WTC11 (cell line): Measurements from ENCODE around the gene GRB7. TPM values are rescaled to one million over a fixed set of nuclear protein-coding genes. Genes with fewer than 3 reads are reported as not detected.

Source experiments
- ATAC-seq: fragments of 200-7000 bp; cut with Tn5 transposase; 2 replicates; pipeline ENCODE4 v1.10.0; 2021; ENCODE audit warnings: mild to moderate bottlenecking, moderate library complexity
- CTCF ChIA-PET: fragments of 300-600 bp; sonication (Branson Sonifier 250); formaldehyde crosslinking; loops from one replicate; lab custom pipeline; 2021; ENCODE audit warnings: antibody characterized with exemption; lab: Charles Lee
- POLR2A ChIA-PET: fragments of 350-600 bp; sonication (Branson Sonifier 250); formaldehyde crosslinking; loops from one replicate; lab custom pipeline; 2021; ENCODE audit warnings: antibody characterized with exemption; lab: Charles Lee
- DNase-seq: peaks from one replicate; pipeline ENCODE4 v3.0.0; 2021; ENCODE audit warnings: low spot score
- H3K27ac Mint-ChIP-seq: 2 replicates; pipeline ENCODE4 v1.8.0; 2021; ENCODE audit warnings: mixed read lengths
- H3K27me3 Mint-ChIP-seq: 2 replicates; pipeline ENCODE4 v1.8.0; 2021; ENCODE audit warnings: low read depth, mild to moderate bottlenecking, moderate library complexity, mixed read lengths
- H3K36me3 Mint-ChIP-seq: 2 replicates; pipeline ENCODE4 v1.8.0; 2021; ENCODE audit warnings: mixed read lengths
- H3K4me1 Mint-ChIP-seq: 2 replicates; pipeline ENCODE4 v1.8.0; 2022; ENCODE audit warnings: mixed read lengths
- H3K4me3 Mint-ChIP-seq: 2 replicates; pipeline ENCODE4 v1.8.0; 2021; ENCODE audit warnings: mild to moderate bottlenecking, moderate library complexity, mixed read lengths
- H3K9me3 Mint-ChIP-seq: 2 replicates; pipeline ENCODE4 v1.8.0; 2021; ENCODE audit warnings: mixed read lengths
- ATF1 ChIP-seq: sonication (generic); formaldehyde crosslinking; IDR thresholded peaks from 2 replicates; pipeline ENCODE4 v1.8.1; 2023; ENCODE audit warnings: mild to moderate bottlenecking, moderate library complexity, missing genetic modification reagents
- CBFB ChIP-seq: sonication (generic); formaldehyde crosslinking; IDR thresholded peaks from 2 replicates; pipeline ENCODE4 v1.8.1; 2022; ENCODE audit warnings: mild to moderate bottlenecking, low read depth, missing genetic modification reagents
- ELF4 ChIP-seq: sonication (generic); formaldehyde crosslinking; IDR thresholded peaks from 2 replicates; pipeline ENCODE4 v1.8.1; 2022; ENCODE audit warnings: low read depth, mild to moderate bottlenecking, moderate library complexity, missing genetic modification reagents
- FOXK1 ChIP-seq: sonication (generic); formaldehyde crosslinking; IDR thresholded peaks from 2 replicates; pipeline ENCODE4 v1.8.0; 2022; ENCODE audit warnings: mild to moderate bottlenecking, moderate library complexity, missing genetic modification reagents
- GTF2I ChIP-seq: fragments of 250-450 bp; sonication (Bioruptor Pico); conservative IDR thresholded peaks from 2 replicates; pipeline ENCODE4 v1.4.0; 2021; ENCODE audit warnings: mild to moderate bottlenecking
- JAZF1 ChIP-seq: fragments of 250-450 bp; sonication (Bioruptor Pico); IDR thresholded peaks from 2 replicates; pipeline ENCODE4 v1.9.0; 2021; ENCODE audit warnings: moderate library complexity, mild to moderate bottlenecking, inconsistent platforms
- KAT7 ChIP-seq: sonication (generic); formaldehyde crosslinking; IDR thresholded peaks from 2 replicates; pipeline ENCODE4 v1.8.1; 2023; ENCODE audit warnings: missing genetic modification reagents, mild to moderate bottlenecking, borderline replicate concordance
- MXD4 ChIP-seq: fragments of 250-450 bp; sonication (Bioruptor Pico); IDR thresholded peaks from 2 replicates; pipeline ENCODE4 v1.8.0; 2021; ENCODE audit warnings: mild to moderate bottlenecking, moderate library complexity, borderline replicate concordance
- NFATC4 ChIP-seq: fragments of 250-450 bp; sonication (Bioruptor Pico); IDR thresholded peaks from 2 replicates; pipeline ENCODE4 v1.9.0; 2021; ENCODE audit warnings: mild to moderate bottlenecking
- NFYB ChIP-seq: sonication (generic); formaldehyde crosslinking; conservative IDR thresholded peaks from 2 replicates; pipeline ENCODE4 v1.8.0; 2022; ENCODE audit warnings: low read depth, missing genetic modification reagents
- NR1H2 ChIP-seq: sonication (generic); formaldehyde crosslinking; IDR thresholded peaks from 2 replicates; pipeline ENCODE4 v1.9.0; 2021; ENCODE audit warnings: mild to moderate bottlenecking, moderate library complexity, missing genetic modification reagents
- NR2C2 ChIP-seq: sonication (generic); formaldehyde crosslinking; IDR thresholded peaks from 2 replicates; pipeline ENCODE4 v1.8.0; 2022; ENCODE audit warnings: mild to moderate bottlenecking, missing genetic modification reagents
- PRRX2 ChIP-seq: fragments of 250-450 bp; sonication (Bioruptor Pico); IDR thresholded peaks from 2 replicates; pipeline ENCODE4 v1.8.0; 2021; ENCODE audit warnings: mild to moderate bottlenecking
- RELA ChIP-seq: sonication (generic); formaldehyde crosslinking; IDR thresholded peaks from 2 replicates; pipeline ENCODE4 v1.8.1; 2022; ENCODE audit warnings: missing genetic modification reagents, mild to moderate bottlenecking, borderline replicate concordance
- SMAD4 ChIP-seq: sonication (generic); formaldehyde crosslinking; IDR thresholded peaks from 2 replicates; pipeline ENCODE4 v1.8.0; 2022; ENCODE audit warnings: mild to moderate bottlenecking, missing genetic modification reagents
- TCF7 ChIP-seq: sonication (generic); formaldehyde crosslinking; IDR thresholded peaks from 2 replicates; pipeline ENCODE4 v1.8.0; 2022; ENCODE audit warnings: mild to moderate bottlenecking, low read depth, missing genetic modification reagents, moderate library complexity
- TP53 ChIP-seq: sonication (generic); formaldehyde crosslinking; IDR thresholded peaks from 2 replicates; pipeline ENCODE4 v1.8.1; 2023; ENCODE audit warnings: mild to moderate bottlenecking, missing genetic modification reagents
- ZNF138 ChIP-seq: sonication (generic); formaldehyde crosslinking; conservative IDR thresholded peaks from 2 replicates; pipeline ENCODE4 v1.8.1; 2022; ENCODE audit warnings: mild to moderate bottlenecking, moderate library complexity, missing genetic modification reagents
- ZNF232 ChIP-seq: sonication (generic); formaldehyde crosslinking; IDR thresholded peaks from 2 replicates; pipeline ENCODE4 v1.8.0; 2022; ENCODE audit warnings: mild to moderate bottlenecking, missing genetic modification reagents
- ZNF396 ChIP-seq: fragments of 250-450 bp; sonication (Bioruptor Pico); IDR thresholded peaks from 2 replicates; pipeline ENCODE4 v1.8.0; 2021; ENCODE audit warnings: mild to moderate bottlenecking, moderate library complexity, borderline replicate concordance
- total RNA-seq: library from RNA; stranded (reverse); gene quantifications from 3 replicates; pipeline ENCODE4 v1.2.3, GENCODE V29; 2021
- TF ChIP-seq, protein P1 (sequence below): fragments of 250-450 bp; sonication (Bioruptor Pico); IDR thresholded peaks from 2 replicates; pipeline ENCODE4 v1.9.0; 2021; ENCODE audit warnings: mild to moderate bottlenecking
- TF ChIP-seq, protein P2 (sequence below): sonication (generic); formaldehyde crosslinking; IDR thresholded peaks from 2 replicates; pipeline ENCODE4 v1.8.0; 2022; ENCODE audit warnings: mild to moderate bottlenecking, missing genetic modification reagents
- TF ChIP-seq, protein P3 (sequence below): fragments of 250-450 bp; sonication (Bioruptor Pico); IDR thresholded peaks from 2 replicates; pipeline ENCODE4 v1.8.0; 2021; ENCODE audit warnings: mild to moderate bottlenecking
- TF ChIP-seq, protein P4 (sequence below): sonication (generic); formaldehyde crosslinking; IDR thresholded peaks from 2 replicates; pipeline ENCODE4 v1.8.0; 2022; ENCODE audit warnings: mild to moderate bottlenecking, missing genetic modification reagents
- TF ChIP-seq, protein P5 (sequence below): sonication (generic); formaldehyde crosslinking; IDR thresholded peaks from 2 replicates; pipeline ENCODE4 v1.8.1; 2023; ENCODE audit warnings: mild to moderate bottlenecking, missing genetic modification reagents, moderate library complexity
- TF ChIP-seq, protein P6 (sequence below): sonication (generic); formaldehyde crosslinking; conservative IDR thresholded peaks from 2 replicates; pipeline ENCODE4 v1.8.1; 2023; ENCODE audit warnings: mild to moderate bottlenecking, low read depth, missing genetic modification reagents, moderate library complexity
- TF ChIP-seq, protein P7 (sequence below): sonication (generic); formaldehyde crosslinking; IDR thresholded peaks from 2 replicates; pipeline ENCODE4 v1.8.1; 2023; ENCODE audit warnings: mild to moderate bottlenecking, missing genetic modification reagents, moderate library complexity
- TF ChIP-seq, protein P8 (sequence below): sonication (generic); formaldehyde crosslinking; IDR thresholded peaks from 2 replicates; pipeline ENCODE4 v1.8.0; 2022; ENCODE audit warnings: mild to moderate bottlenecking, missing genetic modification reagents

The GRB7 gene
- total RNA-seq, 1 experiment from 2014 or later = 48.5 TPM

DNA sequence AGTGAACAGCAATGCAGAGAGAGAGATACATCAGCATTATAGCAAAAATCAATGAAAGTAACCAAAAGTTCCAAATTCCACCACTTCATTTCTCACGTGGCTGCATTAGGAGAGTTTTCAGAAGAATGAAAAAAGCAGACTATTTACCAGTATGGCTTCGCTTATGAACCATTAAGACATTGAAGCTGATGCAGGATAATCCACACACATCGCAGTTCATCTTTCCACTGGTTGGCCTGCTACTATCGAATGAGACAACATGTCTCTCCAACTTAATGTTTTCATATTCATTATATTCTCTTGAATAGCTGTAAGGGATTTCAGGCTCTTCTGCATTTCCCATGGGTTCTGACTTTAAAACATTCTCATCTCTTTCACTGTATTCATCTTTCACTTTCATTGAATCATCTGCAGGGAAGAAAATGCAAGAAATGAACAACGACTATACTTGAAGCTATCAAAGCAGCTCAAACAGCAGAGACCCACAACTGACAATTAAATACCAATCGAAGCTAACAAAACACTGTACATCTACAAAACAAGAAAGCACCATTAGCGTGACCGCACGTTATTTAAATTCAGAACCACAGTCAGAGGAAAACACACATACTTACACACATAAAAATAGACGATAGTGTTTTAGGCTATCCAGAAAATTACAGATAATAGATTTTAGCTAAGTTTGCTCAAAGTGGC is 54.9 kb downstream of the GRB7 start:
- H3K4me3 Mint-ChIP-seq = no peak overlapping the region
- no peak for ATAC-seq
- ChIA-PET CTCF (interaction anchor here (1.3 kb wide), 1 partner anchor 62 kb away, joined by 6 read pairs; the partner anchor contains the start of gene MIEN1), POLR2A (no interaction called here)
- DNase-seq = no peak
- no peaks in the 10 kb centered on the region for H3K36me3 Mint-ChIP-seq
- peaks cover 12% of the 10 kb centered on the region for H3K4me1 Mint-ChIP-seq
- no peaks in the 10 kb centered on the region for H3K9me3 Mint-ChIP-seq
- H3K27ac Mint-ChIP-seq = no peak overlapping the region
- TF ChIP-seq, protein P1, sequence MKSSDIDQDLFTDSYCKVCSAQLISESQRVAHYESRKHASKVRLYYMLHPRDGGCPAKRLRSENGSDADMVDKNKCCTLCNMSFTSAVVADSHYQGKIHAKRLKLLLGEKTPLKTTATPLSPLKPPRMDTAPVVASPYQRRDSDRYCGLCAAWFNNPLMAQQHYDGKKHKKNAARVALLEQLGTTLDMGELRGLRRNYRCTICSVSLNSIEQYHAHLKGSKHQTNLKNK (CRISPR knock-in tag) = no peak
- TF ChIP-seq, protein P2, sequence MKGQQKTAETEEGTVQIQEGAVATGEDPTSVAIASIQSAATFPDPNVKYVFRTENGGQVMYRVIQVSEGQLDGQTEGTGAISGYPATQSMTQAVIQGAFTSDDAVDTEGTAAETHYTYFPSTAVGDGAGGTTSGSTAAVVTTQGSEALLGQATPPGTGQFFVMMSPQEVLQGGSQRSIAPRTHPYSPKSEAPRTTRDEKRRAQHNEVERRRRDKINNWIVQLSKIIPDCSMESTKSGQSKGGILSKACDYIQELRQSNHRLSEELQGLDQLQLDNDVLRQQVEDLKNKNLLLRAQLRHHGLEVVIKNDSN (CRISPR knock-in tag) = no peak
- TF ChIP-seq SMAD4 (CRISPR knock-in tag) = no peak
- TF ChIP-seq MXD4 = no peak
- TF ChIP-seq CBFB (CRISPR knock-in tag) = no peak
- no peak for TF ChIP-seq FOXK1
- TF ChIP-seq, protein P3, sequence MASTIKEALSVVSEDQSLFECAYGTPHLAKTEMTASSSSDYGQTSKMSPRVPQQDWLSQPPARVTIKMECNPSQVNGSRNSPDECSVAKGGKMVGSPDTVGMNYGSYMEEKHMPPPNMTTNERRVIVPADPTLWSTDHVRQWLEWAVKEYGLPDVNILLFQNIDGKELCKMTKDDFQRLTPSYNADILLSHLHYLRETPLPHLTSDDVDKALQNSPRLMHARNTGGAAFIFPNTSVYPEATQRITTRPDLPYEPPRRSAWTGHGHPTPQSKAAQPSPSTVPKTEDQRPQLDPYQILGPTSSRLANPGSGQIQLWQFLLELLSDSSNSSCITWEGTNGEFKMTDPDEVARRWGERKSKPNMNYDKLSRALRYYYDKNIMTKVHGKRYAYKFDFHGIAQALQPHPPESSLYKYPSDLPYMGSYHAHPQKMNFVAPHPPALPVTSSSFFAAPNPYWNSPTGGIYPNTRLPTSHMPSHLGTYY (CRISPR knock-in tag) = no peak
- no peak for TF ChIP-seq GTF2I (CRISPR knock-in tag)
- no peak for TF ChIP-seq JAZF1
- no peak for TF ChIP-seq ELF4
- TF ChIP-seq ZNF232 (CRISPR knock-in tag) = no peak
- no peak for TF ChIP-seq NFATC4 (CRISPR knock-in tag)
- TF ChIP-seq TCF7 = no peak
- TF ChIP-seq ATF1 = no peak
- H3K27me3 Mint-ChIP-seq = no peaks in the 10 kb centered on the region

DNA sequence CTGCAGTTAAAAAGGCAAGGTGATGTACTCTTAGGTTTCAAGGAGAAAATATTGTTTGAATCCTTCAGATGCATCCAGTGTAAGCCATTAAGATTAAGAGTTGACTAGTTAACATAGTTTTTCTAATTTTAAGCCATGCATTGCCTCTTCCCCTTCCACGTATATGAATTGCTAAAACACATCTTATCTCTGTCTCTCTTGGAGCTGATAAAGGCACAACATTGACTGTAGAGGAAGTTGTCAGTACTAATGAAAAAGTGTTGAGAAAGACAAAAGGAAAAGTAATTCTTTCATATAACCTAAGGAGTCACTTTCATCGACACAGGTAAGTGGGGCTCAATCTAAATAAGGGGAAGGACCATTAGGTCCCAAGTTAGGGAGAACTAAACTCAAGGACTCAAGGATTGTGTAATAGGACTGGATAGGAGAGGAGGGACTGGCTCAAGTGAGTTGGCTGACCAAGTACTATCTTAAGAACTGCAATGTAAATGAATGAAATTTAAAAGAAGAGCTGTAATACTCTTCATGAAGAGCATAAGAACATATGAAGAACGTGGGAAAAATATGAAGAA is 55.6 kb downstream of the GRB7 start:
- Mint-ChIP-seq H3K9me3 (no peaks in the 10 kb centered on the region), H3K4me3 (no peak overlapping the region), H3K27ac (no peak overlapping the region), H3K4me1 (peaks cover 20% of the 10 kb centered on the region), H3K27me3 (no peaks in the 10 kb centered on the region), H3K36me3 (no peaks in the 10 kb centered on the region)
- POLR2A ChIA-PET = no interaction called here
- DNase-seq = no peak
- no peak for ATAC-seq
- CTCF ChIA-PET = no interaction called here
- TF ChIP-seq ZNF138 (CRISPR knock-in tag) (no peak), NR1H2 (CRISPR knock-in tag) (no peak), TP53 (CRISPR knock-in tag) (no peak), ZNF396 (no peak), JAZF1 (no peak), ATF1 (no peak), NR2C2 (no peak), KAT7 (CRISPR knock-in tag) (no peak), NFYB (no peak), RELA (CRISPR knock-in tag) (no peak), PRRX2 (CRISPR knock-in tag) (no peak)
- TF ChIP-seq, protein P4, sequence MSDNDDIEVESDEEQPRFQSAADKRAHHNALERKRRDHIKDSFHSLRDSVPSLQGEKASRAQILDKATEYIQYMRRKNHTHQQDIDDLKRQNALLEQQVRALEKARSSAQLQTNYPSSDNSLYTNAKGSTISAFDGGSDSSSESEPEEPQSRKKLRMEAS (CRISPR knock-in tag) = no peak
- TF ChIP-seq, protein P5, sequence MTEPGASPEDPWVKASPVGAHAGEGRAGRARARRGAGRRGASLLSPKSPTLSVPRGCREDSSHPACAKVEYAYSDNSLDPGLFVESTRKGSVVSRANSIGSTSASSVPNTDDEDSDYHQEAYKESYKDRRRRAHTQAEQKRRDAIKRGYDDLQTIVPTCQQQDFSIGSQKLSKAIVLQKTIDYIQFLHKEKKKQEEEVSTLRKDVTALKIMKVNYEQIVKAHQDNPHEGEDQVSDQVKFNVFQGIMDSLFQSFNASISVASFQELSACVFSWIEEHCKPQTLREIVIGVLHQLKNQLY (CRISPR knock-in tag) = no peak
- TF ChIP-seq, protein P6, sequence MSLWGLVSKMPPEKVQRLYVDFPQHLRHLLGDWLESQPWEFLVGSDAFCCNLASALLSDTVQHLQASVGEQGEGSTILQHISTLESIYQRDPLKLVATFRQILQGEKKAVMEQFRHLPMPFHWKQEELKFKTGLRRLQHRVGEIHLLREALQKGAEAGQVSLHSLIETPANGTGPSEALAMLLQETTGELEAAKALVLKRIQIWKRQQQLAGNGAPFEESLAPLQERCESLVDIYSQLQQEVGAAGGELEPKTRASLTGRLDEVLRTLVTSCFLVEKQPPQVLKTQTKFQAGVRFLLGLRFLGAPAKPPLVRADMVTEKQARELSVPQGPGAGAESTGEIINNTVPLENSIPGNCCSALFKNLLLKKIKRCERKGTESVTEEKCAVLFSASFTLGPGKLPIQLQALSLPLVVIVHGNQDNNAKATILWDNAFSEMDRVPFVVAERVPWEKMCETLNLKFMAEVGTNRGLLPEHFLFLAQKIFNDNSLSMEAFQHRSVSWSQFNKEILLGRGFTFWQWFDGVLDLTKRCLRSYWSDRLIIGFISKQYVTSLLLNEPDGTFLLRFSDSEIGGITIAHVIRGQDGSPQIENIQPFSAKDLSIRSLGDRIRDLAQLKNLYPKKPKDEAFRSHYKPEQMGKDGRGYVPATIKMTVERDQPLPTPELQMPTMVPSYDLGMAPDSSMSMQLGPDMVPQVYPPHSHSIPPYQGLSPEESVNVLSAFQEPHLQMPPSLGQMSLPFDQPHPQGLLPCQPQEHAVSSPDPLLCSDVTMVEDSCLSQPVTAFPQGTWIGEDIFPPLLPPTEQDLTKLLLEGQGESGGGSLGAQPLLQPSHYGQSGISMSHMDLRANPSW (CRISPR knock-in tag) = no peak
- TF ChIP-seq, protein P7, sequence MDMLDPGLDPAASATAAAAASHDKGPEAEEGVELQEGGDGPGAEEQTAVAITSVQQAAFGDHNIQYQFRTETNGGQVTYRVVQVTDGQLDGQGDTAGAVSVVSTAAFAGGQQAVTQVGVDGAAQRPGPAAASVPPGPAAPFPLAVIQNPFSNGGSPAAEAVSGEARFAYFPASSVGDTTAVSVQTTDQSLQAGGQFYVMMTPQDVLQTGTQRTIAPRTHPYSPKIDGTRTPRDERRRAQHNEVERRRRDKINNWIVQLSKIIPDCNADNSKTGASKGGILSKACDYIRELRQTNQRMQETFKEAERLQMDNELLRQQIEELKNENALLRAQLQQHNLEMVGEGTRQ = no peak
- TF ChIP-seq, protein P8, sequence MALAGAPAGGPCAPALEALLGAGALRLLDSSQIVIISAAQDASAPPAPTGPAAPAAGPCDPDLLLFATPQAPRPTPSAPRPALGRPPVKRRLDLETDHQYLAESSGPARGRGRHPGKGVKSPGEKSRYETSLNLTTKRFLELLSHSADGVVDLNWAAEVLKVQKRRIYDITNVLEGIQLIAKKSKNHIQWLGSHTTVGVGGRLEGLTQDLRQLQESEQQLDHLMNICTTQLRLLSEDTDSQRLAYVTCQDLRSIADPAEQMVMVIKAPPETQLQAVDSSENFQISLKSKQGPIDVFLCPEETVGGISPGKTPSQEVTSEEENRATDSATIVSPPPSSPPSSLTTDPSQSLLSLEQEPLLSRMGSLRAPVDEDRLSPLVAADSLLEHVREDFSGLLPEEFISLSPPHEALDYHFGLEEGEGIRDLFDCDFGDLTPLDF (CRISPR knock-in tag) = no peak
